ENCODE results near the gene RNF130.
A peak's percentile ranks its signal among the peaks of the same experiment; 100 is the strongest.
"Not testable (repeated sequence)": the region's sequence is repeated elsewhere in the genome, so short reads cannot be mapped to it uniquely, and the experiment has no call there.

Gene RNF130

GRCh38 chr5:179960204-179960831 lies 111.2 kb downstream of the RNF130 start:
- H3K27me3 Mint-ChIP-seq, result no peaks in the 10 kb centered on the region
- peaks cover 12% of the 10 kb centered on the region for H3K4me1 Mint-ChIP-seq
- H3K36me3 Mint-ChIP-seq, result peaks cover 7% of the 10 kb centered on the region
- no peak overlapping the region for H3K4me3 Mint-ChIP-seq
- no peak for DNase-seq (ENCODE audit: low spot score in 2 of 2)
- ATAC-seq (ENCODE audit: low read depth), result no peak
- H3K9me3 Mint-ChIP-seq, result no peaks in the 10 kb centered on the region
- H3K27ac Mint-ChIP-seq, result no peak overlapping the region

- peaks cover 7% of the 10 kb centered on the region for H3K36me3 Mint-ChIP-seq
- no peaks in the 10 kb centered on the region for H3K27me3 Mint-ChIP-seq
These were observed 111.9 kb downstream of the RNF130 start for GRCh38 chr5:179959641-179960040.

DNA sequence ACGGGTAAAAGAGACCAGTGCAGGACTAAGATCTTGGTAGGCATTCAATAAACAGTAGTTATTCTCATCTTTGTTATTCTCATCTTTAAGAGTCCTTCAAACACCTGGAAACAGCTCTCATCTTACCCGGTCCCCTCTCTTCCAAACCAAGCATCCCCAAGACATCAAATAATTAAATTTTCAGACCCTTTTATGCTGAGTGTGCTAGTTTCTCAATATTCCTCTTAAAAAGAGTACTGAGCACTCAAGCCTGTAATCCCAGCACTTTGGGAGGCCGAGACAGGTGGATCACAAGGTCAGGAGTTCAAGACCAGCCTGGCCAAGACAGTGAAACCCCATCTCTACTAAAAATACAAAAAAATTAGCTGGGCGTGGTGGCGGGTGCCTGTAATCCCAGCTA lies 112.4 kb downstream of the RNF130 start:
- not testable (repeated sequence) for H3K27me3 Mint-ChIP-seq; ATAC-seq (ENCODE audit: low read depth); H3K4me1 Mint-ChIP-seq; H3K4me3 Mint-ChIP-seq; H3K9me3 Mint-ChIP-seq; DNase-seq (ENCODE audit: low spot score in 2 of 2); H3K27ac Mint-ChIP-seq
- peaks cover 11% of the 10 kb centered on the region for H3K36me3 Mint-ChIP-seq

More at GRCh38 chr5:179959641-179960040, 111.9 kb downstream of the RNF130 start:
- ATAC-seq (ENCODE audit: low read depth) (no peak), DNase-seq (ENCODE audit: low spot score in 2 of 2) (no peak)
- no peak overlapping the region for H3K27ac Mint-ChIP-seq
- no peak overlapping the region for H3K4me3 Mint-ChIP-seq
- peaks cover 8% of the 10 kb centered on the region for H3K4me1 Mint-ChIP-seq
- no peaks in the 10 kb centered on the region for H3K9me3 Mint-ChIP-seq

GRCh38 chr5:179955630-179956029 lies 115.9 kb downstream of the RNF130 start:
- no peaks in the 10 kb centered on the region for H3K9me3 Mint-ChIP-seq
- peaks cover 2% of the 10 kb centered on the region for H3K27me3 Mint-ChIP-seq
- H3K36me3 Mint-ChIP-seq, result peaks cover 12% of the 10 kb centered on the region
- H3K4me3 Mint-ChIP-seq, result no peak overlapping the region
- ATAC-seq (ENCODE audit: low read depth) (no peak), DNase-seq (ENCODE audit: low spot score in 2 of 2) (no peak)
- H3K27ac Mint-ChIP-seq, result no peak overlapping the region
- H3K4me1 Mint-ChIP-seq, result no peaks in the 10 kb centered on the region

- no peak overlapping the region for H3K4me3 Mint-ChIP-seq
- no peak for ATAC-seq (ENCODE audit: low read depth)
- H3K4me1 Mint-ChIP-seq, result no peaks in the 10 kb centered on the region
- peaks cover 2% of the 10 kb centered on the region for H3K27me3 Mint-ChIP-seq
- peaks cover 13% of the 10 kb centered on the region for H3K36me3 Mint-ChIP-seq
- H3K27ac Mint-ChIP-seq, result no peak overlapping the region
- no peaks in the 10 kb centered on the region for H3K9me3 Mint-ChIP-seq
- DNase-seq (ENCODE audit: low spot score in 2 of 2), result no peak
These were observed 116.5 kb downstream of the RNF130 start for GRCh38 chr5:179955062-179955461.

- no peak for DNase-seq (ENCODE audit: low spot score in 2 of 2)
These were observed 117.1 kb downstream of the RNF130 start for GRCh38 chr5:179954434-179954833.

DNA sequence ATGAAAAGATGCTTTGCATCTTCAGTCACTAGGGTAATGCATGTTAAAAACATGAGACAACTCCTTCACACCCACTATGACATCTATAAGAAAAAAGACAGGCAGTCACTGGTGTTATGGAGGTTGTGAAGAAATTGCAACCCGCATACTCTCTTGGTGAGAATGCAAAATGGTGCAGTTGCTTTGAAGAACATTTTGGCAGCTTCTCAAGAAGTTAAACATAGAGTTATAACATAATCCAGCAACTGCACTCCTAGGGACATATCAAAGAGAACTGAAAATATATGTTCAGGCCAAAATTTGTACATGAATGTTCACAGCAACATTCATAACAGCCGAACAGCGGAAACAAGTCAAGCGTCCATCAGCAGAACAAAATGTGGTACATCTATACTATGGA lies 117.6 kb downstream of the RNF130 start:
- peaks cover 2% of the 10 kb centered on the region for H3K27me3 Mint-ChIP-seq
- no peak overlapping the region for H3K4me3 Mint-ChIP-seq
- no peak overlapping the region for H3K27ac Mint-ChIP-seq
- no peaks in the 10 kb centered on the region for H3K9me3 Mint-ChIP-seq
- no peaks in the 10 kb centered on the region for H3K4me1 Mint-ChIP-seq
- ATAC-seq (ENCODE audit: low read depth), result no peak
- peaks cover 13% of the 10 kb centered on the region for H3K36me3 Mint-ChIP-seq
- no peak for DNase-seq (ENCODE audit: low spot score in 2 of 2)

More at GRCh38 chr5:179954434-179954833, 117.1 kb downstream of the RNF130 start:
- Mint-ChIP-seq H3K27me3 (peaks cover 2% of the 10 kb centered on the region), H3K4me3 (no peak overlapping the region), H3K9me3 (no peaks in the 10 kb centered on the region), H3K4me1 (no peaks in the 10 kb centered on the region), H3K36me3 (peaks cover 13% of the 10 kb centered on the region), H3K27ac (no peak overlapping the region)
- no peak for ATAC-seq (ENCODE audit: low read depth)

DNA sequence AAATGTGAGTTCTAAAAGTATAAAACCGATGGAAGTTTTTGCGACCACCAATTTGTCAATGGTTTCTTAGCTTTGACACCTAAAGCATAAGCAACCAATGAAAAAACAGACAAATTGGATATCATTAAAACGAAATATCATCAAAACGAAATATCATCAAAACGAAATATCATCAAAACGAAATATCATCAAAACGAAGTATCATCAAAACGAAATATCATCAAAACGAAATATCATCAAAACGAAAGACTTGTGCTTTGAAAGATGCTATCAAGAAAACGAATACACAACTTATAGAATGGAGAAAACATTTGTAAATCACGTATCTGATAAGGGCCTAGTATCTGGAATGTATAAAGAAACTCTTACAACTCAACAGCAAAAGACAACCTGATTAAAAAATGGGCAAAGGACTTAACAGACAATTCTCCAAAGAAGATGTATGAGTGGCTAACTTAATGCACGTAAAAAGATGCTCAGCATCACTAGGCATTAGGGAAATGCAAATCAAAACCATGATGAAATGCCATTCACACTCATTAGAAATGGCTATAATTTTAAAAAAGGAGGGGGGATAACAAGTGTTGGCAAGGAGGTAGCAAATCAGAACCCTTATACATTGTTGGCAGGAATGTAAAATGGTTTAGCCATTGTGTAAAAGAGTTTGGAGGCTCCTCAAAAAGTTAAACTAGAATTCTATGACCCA lies 134.4 kb downstream of the RNF130 start:
- Mint-ChIP-seq H3K4me1 (no peaks in the 10 kb centered on the region), H3K36me3 (peaks cover 2% of the 10 kb centered on the region), H3K4me3 (no peak overlapping the region), H3K27ac (no peak overlapping the region), H3K9me3 (no peaks in the 10 kb centered on the region), H3K27me3 (peaks cover 2% of the 10 kb centered on the region)
- no peak for ATAC-seq (ENCODE audit: low read depth)
- no peak for DNase-seq (ENCODE audit: low spot score in 2 of 2)

GRCh38 chr5:179930788-179931473 lies 140.6 kb downstream of the RNF130 start:
- no peaks in the 10 kb centered on the region for H3K27me3 Mint-ChIP-seq
- DNase-seq (ENCODE audit: low spot score in 2 of 2) (no peak), ATAC-seq (ENCODE audit: low read depth) (no peak)
- H3K4me3 Mint-ChIP-seq, result no peak overlapping the region
- H3K4me1 Mint-ChIP-seq, result no peaks in the 10 kb centered on the region
- no peaks in the 10 kb centered on the region for H3K9me3 Mint-ChIP-seq
- H3K27ac Mint-ChIP-seq, result no peak overlapping the region
- no peaks in the 10 kb centered on the region for H3K36me3 Mint-ChIP-seq

GRCh38 chr5:179927824-179928223 lies 143.7 kb downstream of the RNF130 start:
- DNase-seq (ENCODE audit: low spot score in 2 of 2), result no peak
- Mint-ChIP-seq H3K4me1 (peaks cover 8% of the 10 kb centered on the region), H3K36me3 (no peaks in the 10 kb centered on the region), H3K27me3 (no peaks in the 10 kb centered on the region), H3K27ac (no peak overlapping the region), H3K9me3 (peaks cover 2% of the 10 kb centered on the region), H3K4me3 (no peak overlapping the region)
- ATAC-seq (ENCODE audit: low read depth), result no peak

DNA sequence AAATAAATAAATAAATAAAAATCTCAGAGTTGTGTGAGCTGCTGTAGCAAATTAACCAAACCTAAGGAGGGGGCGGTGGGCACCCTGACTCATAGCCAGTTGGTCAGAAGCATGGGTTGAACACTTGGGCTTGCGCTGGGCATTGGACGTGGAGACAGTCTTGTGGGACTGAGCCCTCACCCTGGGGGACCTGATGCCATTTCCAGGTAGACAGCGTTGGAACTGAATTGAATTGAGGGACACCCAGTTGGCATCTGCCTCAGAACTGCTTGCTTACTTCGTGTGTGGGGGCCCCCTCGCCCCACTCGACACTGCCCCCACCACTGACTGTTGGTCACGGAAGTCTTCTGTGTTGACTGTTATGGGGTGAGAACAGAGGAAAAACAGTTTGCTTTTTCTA lies 144.9 kb downstream of the RNF130 start:
- no peak overlapping the region for H3K4me3 Mint-ChIP-seq
- H3K9me3 Mint-ChIP-seq, result peaks cover 2% of the 10 kb centered on the region
- ATAC-seq (ENCODE audit: low read depth) (no peak), DNase-seq (ENCODE audit: low spot score in 2 of 2) (no peak)
- H3K4me1 Mint-ChIP-seq, result peaks cover 8% of the 10 kb centered on the region
- H3K36me3 Mint-ChIP-seq, result no peaks in the 10 kb centered on the region
- no peaks in the 10 kb centered on the region for H3K27me3 Mint-ChIP-seq
- H3K27ac Mint-ChIP-seq, result no peak overlapping the region

GRCh38 chr5:179923436-179923835 lies 148.1 kb downstream of the RNF130 start:
- Mint-ChIP-seq H3K9me3 (peaks cover 2% of the 10 kb centered on the region), H3K4me1 (peaks cover 11% of the 10 kb centered on the region), H3K36me3 (no peaks in the 10 kb centered on the region), H3K27ac (peak overlapping the region; percentile 64), H3K4me3 (no peak overlapping the region), H3K27me3 (no peaks in the 10 kb centered on the region)
- DNase-seq (ENCODE audit: low spot score in 2 of 2) (peak in 1 of 2 donors; percentile 31), ATAC-seq (ENCODE audit: low read depth) (peak; percentile 91)

DNA sequence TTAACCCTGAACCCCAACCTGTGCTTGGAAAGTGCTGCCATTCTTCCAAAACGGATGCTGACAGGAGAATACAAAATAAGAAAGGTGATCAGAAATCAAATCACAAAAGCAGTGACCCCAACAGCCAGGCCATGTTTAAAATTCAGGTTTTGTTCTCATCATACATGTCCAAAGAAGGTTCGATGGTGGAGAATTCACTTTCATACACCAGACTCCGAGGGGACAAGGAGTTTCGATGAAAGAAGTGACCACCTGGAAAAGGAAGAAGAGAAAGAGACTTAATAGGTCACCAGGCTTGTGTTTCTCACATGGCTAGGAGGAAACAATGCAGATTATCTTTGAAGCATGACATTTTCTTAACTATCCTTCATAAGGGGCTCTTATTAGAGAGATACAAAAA lies 151.4 kb downstream of the RNF130 start:
- H3K27ac Mint-ChIP-seq, result no peak overlapping the region
- H3K36me3 Mint-ChIP-seq, result no peaks in the 10 kb centered on the region
- DNase-seq (ENCODE audit: low spot score in 2 of 2) (no peak), ATAC-seq (ENCODE audit: low read depth) (no peak)
- H3K4me1 Mint-ChIP-seq, result peaks cover 18% of the 10 kb centered on the region
- H3K4me3 Mint-ChIP-seq, result no peak overlapping the region
- peaks cover 2% of the 10 kb centered on the region for H3K9me3 Mint-ChIP-seq
- H3K27me3 Mint-ChIP-seq, result no peaks in the 10 kb centered on the region

GRCh38 chr5:179919487-179920060 lies 152.0 kb downstream of the RNF130 start:
- H3K4me1 Mint-ChIP-seq, result peaks cover 16% of the 10 kb centered on the region

More at GRCh38 chr5:179919487-179920060, 152.0 kb downstream of the RNF130 start:
- Mint-ChIP-seq H3K4me3 (no peak overlapping the region), H3K27me3 (no peaks in the 10 kb centered on the region), H3K36me3 (no peaks in the 10 kb centered on the region), H3K9me3 (peaks cover 2% of the 10 kb centered on the region), H3K27ac (no peak overlapping the region)
- DNase-seq (ENCODE audit: low spot score in 2 of 2), result no peak
- peak; percentile 26 for ATAC-seq (ENCODE audit: low read depth)
